GM18517 (cell line): ENCODE results near the gene UGT1A7.

Experiments
- ATAC-seq: cut with Tn5 transposase; IDR thresholded peaks from one replicate; pipeline ENCODE4 v1.9.1; 2021; ENCODE audit warnings: mild to moderate bottlenecking, moderate library complexity; ENCODE audit not compliant: unreplicated experiment

Gene UGT1A7

GRCh38 chr2:233814056-233814835 is 132.5 kb downstream of the UGT1A7 start:
- no peak for ATAC-seq

GRCh38 chr2:233815861-233816260 is 134.2 kb downstream of the UGT1A7 start:
- ATAC-seq: no peak

DNA sequence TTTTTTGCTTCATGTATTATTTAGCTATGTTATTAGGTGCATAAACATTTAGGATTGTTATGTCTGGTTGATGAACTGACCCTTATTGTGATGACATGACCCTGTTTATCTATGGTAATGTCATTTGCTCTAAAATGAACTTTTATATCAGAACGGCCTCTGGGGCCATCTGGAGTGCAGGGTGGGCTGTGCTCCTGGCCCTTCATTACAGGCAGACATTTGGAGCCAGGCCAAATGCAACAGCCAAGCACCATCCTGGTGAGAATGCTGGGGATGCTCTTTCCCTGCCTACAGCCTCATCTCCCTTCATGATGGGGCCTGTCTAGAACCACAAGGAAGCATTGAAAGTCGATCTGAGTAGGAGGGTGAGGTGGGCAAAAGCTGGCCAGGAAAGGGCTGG is 134.6 kb downstream of the UGT1A7 start:
- ATAC-seq: no peak

- ATAC-seq: no peak
These were observed 135.1 kb downstream of the UGT1A7 start for GRCh38 chr2:233816771-233817170.

- ATAC-seq: no peak
These were observed 135.7 kb downstream of the UGT1A7 start for GRCh38 chr2:233817361-233817911.

- ATAC-seq: no peak
These were observed 136.4 kb downstream of the UGT1A7 start for GRCh38 chr2:233817995-233818638.

- no peak for ATAC-seq
These were observed 137.2 kb downstream of the UGT1A7 start for GRCh38 chr2:233818639-233819621.

DNA sequence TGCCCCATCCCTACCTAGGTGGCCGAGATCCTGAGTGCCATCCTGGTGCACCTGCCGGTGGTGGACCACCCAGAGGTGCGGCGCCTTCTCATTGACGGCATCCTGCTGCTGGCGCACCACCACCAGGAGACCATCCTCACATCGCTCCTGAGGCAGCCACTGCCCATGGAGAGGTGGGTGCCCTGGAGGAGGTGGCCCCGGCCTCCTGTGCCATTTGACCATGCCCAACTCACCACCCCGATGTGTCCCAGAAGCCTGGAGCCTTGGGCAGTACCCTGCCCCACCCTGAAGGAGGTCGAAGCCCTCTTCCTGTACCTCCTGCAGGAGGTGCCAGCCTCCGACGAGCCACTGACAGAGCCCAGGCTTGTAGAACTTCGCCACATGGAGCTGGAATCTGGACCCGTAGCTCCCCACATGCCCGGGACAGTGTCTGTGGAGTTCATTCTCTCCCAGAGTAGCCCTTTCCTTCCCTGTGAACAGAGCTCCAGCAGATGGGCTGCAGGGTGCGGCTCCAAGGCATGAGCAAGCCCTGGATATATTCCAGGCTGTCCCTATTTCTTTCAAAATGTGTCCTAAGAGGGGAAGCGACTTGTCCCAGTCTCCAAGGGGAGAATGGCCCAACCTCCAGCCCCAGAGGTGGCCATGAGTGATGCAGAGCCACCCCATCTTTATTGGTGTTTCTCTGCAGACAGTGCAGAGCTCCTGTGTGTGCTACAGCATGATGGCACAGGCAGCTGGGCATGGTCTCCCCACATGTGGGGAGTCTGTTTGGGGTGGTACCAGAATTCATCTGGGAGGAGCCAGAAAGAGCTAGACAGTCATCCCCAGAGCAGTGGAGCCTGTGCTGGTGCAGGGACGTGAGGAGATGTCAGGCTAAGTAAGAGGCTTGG is 138.4 kb downstream of the UGT1A7 start:
- ATAC-seq: no peak

GRCh38 chr2:233820774-233821105 is 139.0 kb downstream of the UGT1A7 start:
- ATAC-seq: no peak

GRCh38 chr2:233821196-233821595 is 139.5 kb downstream of the UGT1A7 start:
- ATAC-seq: no peak

DNA sequence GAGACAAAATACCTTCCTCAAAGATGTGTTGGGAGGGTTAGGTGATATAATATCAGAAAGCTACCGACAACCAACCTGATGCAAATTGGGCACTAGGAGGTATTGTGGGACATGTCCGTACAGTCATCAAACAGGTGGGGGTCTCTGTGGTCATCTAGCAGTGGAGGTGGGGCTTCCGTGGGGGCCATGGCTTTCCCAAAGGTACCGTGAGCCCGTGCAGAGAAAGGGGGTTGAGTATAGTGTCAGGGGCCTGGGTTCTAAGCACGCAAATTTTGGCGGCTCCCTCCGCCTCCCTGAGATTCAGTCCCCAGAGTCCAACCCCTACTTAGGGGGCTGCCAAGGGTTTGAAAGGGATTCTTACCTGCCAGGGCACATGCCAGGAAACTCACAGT is 140.0 kb downstream of the UGT1A7 start:
- ATAC-seq: no peak

- ATAC-seq: no peak
These were observed 140.5 kb downstream of the UGT1A7 start for GRCh38 chr2:233822101-233822771.
